HepG2 (cell line): Measurements from ENCODE around the gene TRNT1. TPM values are rescaled to one million over a fixed set of nuclear protein-coding genes. Genes with fewer than 3 reads are reported as not detected.

ENCODE experiments used
- AHR ChIP-seq: IDR thresholded peaks from 2 replicates; pipeline ENCODE4 v1.6.1; 2018; ENCODE audit warnings: missing genetic modification reagents, missing compliant biosample characterization
- BRD4 ChIP-seq: sonication (generic); formaldehyde crosslinking; IDR thresholded peaks from 2 replicates; pipeline ENCODE4 v1.4.0; 2020; ENCODE audit warnings: missing genetic modification reagents
- DBP ChIP-seq: sonication (generic); formaldehyde crosslinking; IDR thresholded peaks from 2 replicates; pipeline ENCODE4 v1.4.0; 2020; ENCODE audit warnings: missing genetic modification reagents; ENCODE audit errors: not compliant biosample characterization
- DNMT3B ChIP-seq: conservative IDR thresholded peaks from 2 replicates; pipeline ENCODE4 v1.6.1; 2016; ENCODE audit warnings: missing biosample characterization, control low read depth
- HNRNPK ChIP-seq: fragments of 200-400 bp; formaldehyde crosslinking; IDR thresholded peaks from 2 replicates; pipeline ENCODE4 v1.6.1; 2018; ENCODE audit warnings: low read length, low read depth, moderate library complexity, mild to moderate bottlenecking; ENCODE audit not compliant: poor library complexity, severe bottlenecking
- IKZF4 ChIP-seq: sonication (generic); formaldehyde crosslinking; IDR thresholded peaks from 2 replicates; pipeline ENCODE4 v1.5.1; 2020; ENCODE audit warnings: borderline replicate concordance, mild to moderate bottlenecking, low read depth, missing genetic modification reagents; ENCODE audit errors: not compliant biosample characterization
- MTA3 ChIP-seq: sonication (generic); formaldehyde crosslinking; IDR thresholded peaks from 2 replicates; pipeline ENCODE4 v1.4.0; 2020; ENCODE audit warnings: missing genetic modification reagents
- REXO4 ChIP-seq: sonication (generic); formaldehyde crosslinking; IDR thresholded peaks from 2 replicates; pipeline ENCODE4 v1.8.0; 2022; ENCODE audit warnings: missing genetic modification reagents, mild to moderate bottlenecking, borderline replicate concordance
- RFX3 ChIP-seq: IDR thresholded peaks from 2 replicates; pipeline ENCODE4 v1.6.1; 2016; ENCODE audit warnings: missing biosample characterization, missing genetic modification reagents
- SPEN ChIP-seq: sonication (generic); formaldehyde crosslinking; IDR thresholded peaks from 2 replicates; pipeline ENCODE4 v1.5.1; 2020; ENCODE audit warnings: low read depth, mild to moderate bottlenecking, missing genetic modification reagents
- SRY ChIP-seq: sonication (generic); formaldehyde crosslinking; IDR thresholded peaks from 2 replicates; pipeline ENCODE4 v1.8.0; 2022; ENCODE audit warnings: mild to moderate bottlenecking, missing genetic modification reagents
- TBP ChIP-seq: sonication (generic); formaldehyde crosslinking; IDR thresholded peaks from 2 replicates; pipeline ENCODE4 v1.5.0; 2020; ENCODE audit warnings: missing genetic modification reagents
- ZNF124 ChIP-seq: sonication (generic); formaldehyde crosslinking; IDR thresholded peaks from 2 replicates; pipeline ENCODE4 v1.4.0; 2020; ENCODE audit warnings: missing genetic modification reagents
- ZNF235 ChIP-seq: sonication (generic); formaldehyde crosslinking; IDR thresholded peaks from 2 replicates; pipeline ENCODE4 v1.8.1; 2023; ENCODE audit warnings: mild to moderate bottlenecking, missing genetic modification reagents, borderline replicate concordance
- ZNF468 ChIP-seq: sonication (generic); formaldehyde crosslinking; IDR thresholded peaks from 2 replicates; pipeline ENCODE4 v1.8.0; 2022; ENCODE audit warnings: mild to moderate bottlenecking, moderate library complexity, missing genetic modification reagents
- ZNF841 ChIP-seq: sonication (generic); formaldehyde crosslinking; IDR thresholded peaks from 2 replicates; pipeline ENCODE4 v1.8.1; 2023; ENCODE audit warnings: missing genetic modification reagents, borderline replicate concordance
- polyA plus RNA-seq, 8 experiments: library from polyadenylated mRNA; depleted of rRNA in 3 of 8; stranded (reverse) in 7 of 8; unstranded in 1 of 8; fragments of >200 nt; fragmentation: Illumina TruSeq in 4 of 8; extraction: Trizol in 4 of 8; gene quantifications; 2 replicates each; pipeline versions ENCODE4 v1.2.1 to v1.2.3, GENCODE V29; 2011 to 2016; ENCODE audit warnings: low read depth in 4 of 8, missing spikeins in 1 of 8, mixed read lengths in 1 of 8; ENCODE audit not compliant: insufficient read depth in 1 of 8
- total RNA-seq, 5 experiments: library from RNA; depleted of rRNA; stranded (reverse); fragments of >200 nt; fragmentation: Illumina TruSeq; extraction: Trizol; gene quantifications; 2 replicates each; pipeline ENCODE4 v1.2.3, GENCODE V29; 2016; ENCODE audit warnings: low read depth in 1 of 5
- TF ChIP-seq, protein P1 (sequence below): sonication (generic); formaldehyde crosslinking; IDR thresholded peaks from 2 replicates; pipeline ENCODE4 v1.8.1; 2023; ENCODE audit warnings: missing genetic modification reagents, inconsistent platforms, borderline replicate concordance
- TF ChIP-seq, protein P2 (sequence below): sonication (generic); formaldehyde crosslinking; IDR thresholded peaks from 2 replicates; pipeline ENCODE4 v1.4.0; 2020; ENCODE audit warnings: missing genetic modification reagents
- TF ChIP-seq, protein P3 (sequence below): sonication (generic); formaldehyde crosslinking; IDR thresholded peaks from 2 replicates; pipeline ENCODE4 v1.5.0; 2020; ENCODE audit warnings: missing genetic modification reagents
- TF ChIP-seq, protein P4 (sequence below): sonication (generic); formaldehyde crosslinking; IDR thresholded peaks from 2 replicates; pipeline ENCODE4 v1.4.0; 2020; ENCODE audit warnings: mild to moderate bottlenecking, low read depth, missing genetic modification reagents

TRNT1 gene
- total and polyA plus RNA-seq, 2 of the 13 experiments (the other 11 are each of a cell fraction or from before 2014, with no cell fraction given), result 9.4 to 27.7 TPM

DNA sequence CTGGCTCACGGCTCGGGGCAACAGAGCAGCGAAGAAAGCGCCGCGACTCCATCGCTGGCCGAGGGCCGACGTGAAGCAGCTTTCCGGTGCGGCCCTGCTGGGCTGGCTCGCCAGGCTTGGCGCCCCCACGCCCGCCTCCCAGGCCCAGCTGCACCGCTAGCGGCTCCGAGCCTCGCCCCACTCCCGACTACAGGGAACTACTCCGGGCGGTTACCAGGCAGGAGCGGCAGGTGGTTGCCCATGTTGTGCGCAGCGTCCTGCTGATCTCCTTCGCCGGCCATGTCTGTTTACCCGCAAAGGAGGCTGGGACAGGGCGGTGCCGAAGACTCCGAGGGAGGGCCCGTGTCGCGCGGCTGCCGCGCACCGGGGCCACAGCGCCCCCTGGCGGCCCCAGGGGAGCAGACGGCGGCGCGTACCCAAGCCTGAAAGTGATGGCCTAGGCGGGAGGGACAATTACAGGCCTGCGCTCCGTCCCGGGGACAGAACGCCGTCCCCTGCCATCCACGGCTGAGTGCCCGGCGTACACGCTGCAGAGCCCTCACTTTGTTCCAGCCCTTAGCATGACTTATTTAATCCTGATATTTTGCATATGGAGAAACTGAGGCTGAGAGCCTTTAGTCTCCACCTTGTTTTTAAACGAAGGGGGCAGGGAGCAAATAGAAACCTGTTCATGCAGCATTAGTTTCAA, 52.8 kb downstream of the TRNT1 start, which contains the start of gene CRBN (continued):
- TF ChIP-seq, protein P1, sequence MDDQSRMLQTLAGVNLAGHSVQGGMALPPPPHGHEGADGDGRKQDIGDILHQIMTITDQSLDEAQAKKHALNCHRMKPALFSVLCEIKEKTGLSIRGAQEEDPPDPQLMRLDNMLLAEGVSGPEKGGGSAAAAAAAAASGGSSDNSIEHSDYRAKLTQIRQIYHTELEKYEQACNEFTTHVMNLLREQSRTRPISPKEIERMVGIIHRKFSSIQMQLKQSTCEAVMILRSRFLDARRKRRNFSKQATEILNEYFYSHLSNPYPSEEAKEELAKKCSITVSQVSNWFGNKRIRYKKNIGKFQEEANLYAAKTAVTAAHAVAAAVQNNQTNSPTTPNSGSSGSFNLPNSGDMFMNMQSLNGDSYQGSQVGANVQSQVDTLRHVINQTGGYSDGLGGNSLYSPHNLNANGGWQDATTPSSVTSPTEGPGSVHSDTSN (CRISPR knock-in tag), result peak; percentile 73
- no peak for TF ChIP-seq DNMT3B (CRISPR knock-in tag)
- peak; percentile 94 for TF ChIP-seq ZNF124
- peak; percentile 66; the same call in 1 of the 2 replicates for TF ChIP-seq TBP (CRISPR knock-in tag)
- TF ChIP-seq ZNF235, result no peak
- peak; percentile 74 for TF ChIP-seq DBP (CRISPR knock-in tag)
- TF ChIP-seq SRY (CRISPR knock-in tag), result no peak
- TF ChIP-seq MTA3 (CRISPR knock-in tag), result no peak
- TF ChIP-seq, protein P2, sequence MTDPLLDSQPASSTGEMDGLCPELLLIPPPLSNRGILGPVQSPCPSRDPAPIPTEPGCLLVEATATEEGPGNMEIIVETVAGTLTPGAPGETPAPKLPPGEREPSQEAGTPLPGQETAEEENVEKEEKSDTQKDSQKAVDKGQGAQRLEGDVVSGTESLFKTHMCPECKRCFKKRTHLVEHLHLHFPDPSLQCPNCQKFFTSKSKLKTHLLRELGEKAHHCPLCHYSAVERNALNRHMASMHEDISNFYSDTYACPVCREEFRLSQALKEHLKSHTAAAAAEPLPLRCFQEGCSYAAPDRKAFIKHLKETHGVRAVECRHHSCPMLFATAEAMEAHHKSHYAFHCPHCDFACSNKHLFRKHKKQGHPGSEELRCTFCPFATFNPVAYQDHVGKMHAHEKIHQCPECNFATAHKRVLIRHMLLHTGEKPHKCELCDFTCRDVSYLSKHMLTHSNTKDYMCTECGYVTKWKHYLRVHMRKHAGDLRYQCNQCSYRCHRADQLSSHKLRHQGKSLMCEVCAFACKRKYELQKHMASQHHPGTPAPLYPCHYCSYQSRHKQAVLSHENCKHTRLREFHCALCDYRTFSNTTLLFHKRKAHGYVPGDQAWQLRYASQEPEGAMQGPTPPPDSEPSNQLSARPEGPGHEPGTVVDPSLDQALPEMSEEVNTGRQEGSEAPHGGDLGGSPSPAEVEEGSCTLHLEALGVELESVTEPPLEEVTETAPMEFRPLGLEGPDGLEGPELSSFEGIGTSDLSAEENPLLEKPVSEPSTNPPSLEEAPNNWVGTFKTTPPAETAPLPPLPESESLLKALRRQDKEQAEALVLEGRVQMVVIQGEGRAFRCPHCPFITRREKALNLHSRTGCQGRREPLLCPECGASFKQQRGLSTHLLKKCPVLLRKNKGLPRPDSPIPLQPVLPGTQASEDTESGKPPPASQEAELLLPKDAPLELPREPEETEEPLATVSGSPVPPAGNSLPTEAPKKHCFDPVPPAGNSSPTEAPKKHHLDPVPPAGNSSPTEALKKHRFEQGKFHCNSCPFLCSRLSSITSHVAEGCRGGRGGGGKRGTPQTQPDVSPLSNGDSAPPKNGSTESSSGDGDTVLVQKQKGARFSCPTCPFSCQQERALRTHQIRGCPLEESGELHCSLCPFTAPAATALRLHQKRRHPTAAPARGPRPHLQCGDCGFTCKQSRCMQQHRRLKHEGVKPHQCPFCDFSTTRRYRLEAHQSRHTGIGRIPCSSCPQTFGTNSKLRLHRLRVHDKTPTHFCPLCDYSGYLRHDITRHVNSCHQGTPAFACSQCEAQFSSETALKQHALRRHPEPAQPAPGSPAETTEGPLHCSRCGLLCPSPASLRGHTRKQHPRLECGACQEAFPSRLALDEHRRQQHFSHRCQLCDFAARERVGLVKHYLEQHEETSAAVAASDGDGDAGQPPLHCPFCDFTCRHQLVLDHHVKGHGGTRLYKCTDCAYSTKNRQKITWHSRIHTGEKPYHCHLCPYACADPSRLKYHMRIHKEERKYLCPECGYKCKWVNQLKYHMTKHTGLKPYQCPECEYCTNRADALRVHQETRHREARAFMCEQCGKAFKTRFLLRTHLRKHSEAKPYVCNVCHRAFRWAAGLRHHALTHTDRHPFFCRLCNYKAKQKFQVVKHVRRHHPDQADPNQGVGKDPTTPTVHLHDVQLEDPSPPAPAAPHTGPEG (CRISPR knock-in tag), result peak; percentile 95
- TF ChIP-seq HNRNPK, result no peak
- 0 out of 2 replicates have a peak, but pooled peaks have one; percentile 57 for TF ChIP-seq ZNF841 (CRISPR knock-in tag)
- TF ChIP-seq BRD4 (CRISPR knock-in tag), result peak; percentile 86
- TF ChIP-seq AHR (CRISPR knock-in tag), result no peak; the same call in 1 of the 2 replicates
- TF ChIP-seq SPEN (CRISPR knock-in tag), result peak; percentile 96
- TF ChIP-seq, protein P3, sequence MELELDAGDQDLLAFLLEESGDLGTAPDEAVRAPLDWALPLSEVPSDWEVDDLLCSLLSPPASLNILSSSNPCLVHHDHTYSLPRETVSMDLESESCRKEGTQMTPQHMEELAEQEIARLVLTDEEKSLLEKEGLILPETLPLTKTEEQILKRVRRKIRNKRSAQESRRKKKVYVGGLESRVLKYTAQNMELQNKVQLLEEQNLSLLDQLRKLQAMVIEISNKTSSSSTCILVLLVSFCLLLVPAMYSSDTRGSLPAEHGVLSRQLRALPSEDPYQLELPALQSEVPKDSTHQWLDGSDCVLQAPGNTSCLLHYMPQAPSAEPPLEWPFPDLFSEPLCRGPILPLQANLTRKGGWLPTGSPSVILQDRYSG (CRISPR knock-in tag), result peak; percentile 86; the same call in 1 of the 2 replicates
- TF ChIP-seq, protein P4, sequence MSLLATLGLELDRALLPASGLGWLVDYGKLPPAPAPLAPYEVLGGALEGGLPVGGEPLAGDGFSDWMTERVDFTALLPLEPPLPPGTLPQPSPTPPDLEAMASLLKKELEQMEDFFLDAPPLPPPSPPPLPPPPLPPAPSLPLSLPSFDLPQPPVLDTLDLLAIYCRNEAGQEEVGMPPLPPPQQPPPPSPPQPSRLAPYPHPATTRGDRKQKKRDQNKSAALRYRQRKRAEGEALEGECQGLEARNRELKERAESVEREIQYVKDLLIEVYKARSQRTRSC (CRISPR knock-in tag), result no peak
- TF ChIP-seq ZNF468 (CRISPR knock-in tag), result no peak
- peak; percentile 72 for TF ChIP-seq IKZF4
- TF ChIP-seq REXO4 (CRISPR knock-in tag), result no peak
- no peak for TF ChIP-seq RFX3
